ENCODE results near the gene TIMM13.
"Not testable (repeated sequence)": the region's sequence is repeated elsewhere in the genome, so short reads cannot be mapped to it uniquely, and the experiment has no call there.

TIMM13 gene

GRCh38 chr19:2413159-2413558, 14.2 kb downstream of the TIMM13 start:
- DNase-seq, result no peak

- DNase-seq, result no peak
These were observed 14.9 kb downstream of the TIMM13 start for GRCh38 chr19:2412449-2412848.

- DNase-seq, result no peak
These were observed 15.7 kb downstream of the TIMM13 start for GRCh38 chr19:2411709-2412108.

- no peak for DNase-seq
These were observed 17.4 kb downstream of the TIMM13 start for GRCh38 chr19:2410023-2410422.

- no peak for DNase-seq
These were observed 18.0 kb downstream of the TIMM13 start for GRCh38 chr19:2409352-2409912.

GRCh38 chr19:2408247-2408646, 19.1 kb downstream of the TIMM13 start:
- DNase-seq, result no peak

GRCh38 chr19:2399582-2399981, 27.8 kb downstream of the TIMM13 start:
- no peak for DNase-seq

GRCh38 chr19:2398735-2399305, 28.6 kb downstream of the TIMM13 start:
- DNase-seq, result no peak

- DNase-seq, result not testable (repeated sequence)
These were observed 30.2 kb downstream of the TIMM13 start for GRCh38 chr19:2397173-2397572.

GRCh38 chr19:2395293-2395829, 32.0 kb downstream of the TIMM13 start:
- not testable (repeated sequence) for DNase-seq

- no peak for DNase-seq
These were observed 32.7 kb downstream of the TIMM13 start for GRCh38 chr19:2394442-2395292.

- no peak for DNase-seq
These were observed 33.3 kb downstream of the TIMM13 start for GRCh38 chr19:2394054-2394441.

GRCh38 chr19:2392899-2393298, 34.5 kb downstream of the TIMM13 start:
- not testable (repeated sequence) for DNase-seq

GRCh38 chr19:2392366-2392765, 35.0 kb downstream of the TIMM13 start:
- no peak for DNase-seq

GRCh38 chr19:2391118-2391725, 36.2 kb downstream of the TIMM13 start:
- DNase-seq, result no peak

- no peak for DNase-seq
These were observed 37.8 kb downstream of the TIMM13 start for GRCh38 chr19:2389594-2389993.

GRCh38 chr19:2387367-2388288, 39.8 kb downstream of the TIMM13 start:
- no peak for DNase-seq

GRCh38 chr19:2385053-2385721, 42.2 kb downstream of the TIMM13 start:
- DNase-seq, result no peak

- DNase-seq, result no peak
These were observed 44.7 kb downstream of the TIMM13 start for GRCh38 chr19:2382530-2383222.

GRCh38 chr19:2381148-2381820, 46.1 kb downstream of the TIMM13 start:
- DNase-seq, result no peak

All from T-helper 9 cell (primary cell).